HEK293T (cell line): ENCODE measurements around the gene LRRC61.

Experiments
- CTCF ChIA-PET: fragments of 350-600 bp; formaldehyde crosslinking; extraction: SDS; loops from one replicate; lab custom pipeline; 2021; ENCODE audit warnings: antibody characterized with exemption, inconsistent platforms; lab: Yijun Ruan, JAX
- POLR2A ChIA-PET: fragments of 350-600 bp; formaldehyde crosslinking; extraction: SDS; loops from one replicate; lab custom pipeline; 2020; ENCODE audit warnings: antibody characterized with exemption, inconsistent platforms; lab: Yijun Ruan, JAX
- DNase-seq: peaks from one replicate; pipeline ENCODE4 v3.0.0; 2012; ENCODE audit warnings: mixed read lengths; ENCODE audit errors: extremely low spot score
- ARNT ChIP-seq: fragments of 450-650 bp; IDR thresholded peaks from 2 replicates; pipeline ENCODE4 v1.6.1; 2017; ENCODE audit warnings: mild to moderate bottlenecking
- BHLHE40 ChIP-seq: fragments of 450-650 bp; IDR thresholded peaks from 2 replicates; pipeline ENCODE4 v1.6.1; 2016; ENCODE audit warnings: mild to moderate bottlenecking, moderate library complexity, borderline replicate concordance
- CTBP1 ChIP-seq: fragments of 450-650 bp; IDR thresholded peaks from 2 replicates; pipeline ENCODE4 v1.6.1; 2016; ENCODE audit warnings: borderline replicate concordance
- ELF4 ChIP-seq: fragments of 450-650 bp; IDR thresholded peaks from 2 replicates; pipeline ENCODE4 v1.6.1; 2017; ENCODE audit warnings: antibody characterized with exemption
- FOXA1 ChIP-seq: fragments of 450-650 bp; IDR thresholded peaks from 2 replicates; pipeline ENCODE4 v1.6.1; 2016; ENCODE audit warnings: mild to moderate bottlenecking
- FOXK2 ChIP-seq: fragments of 450-650 bp; IDR thresholded peaks from 2 replicates; pipeline ENCODE4 v1.6.1; 2016; ENCODE audit warnings: mild to moderate bottlenecking
- FOXM1 ChIP-seq: fragments of 450-650 bp; IDR thresholded peaks from 2 replicates; pipeline ENCODE4 v1.6.1; 2017; ENCODE audit warnings: mild to moderate bottlenecking, borderline replicate concordance
- HDGF ChIP-seq: fragments of 450-650 bp; IDR thresholded peaks from 2 replicates; pipeline ENCODE4 v1.6.1; 2017; ENCODE audit warnings: antibody characterized with exemption, borderline replicate concordance
- L3MBTL2 ChIP-seq: fragments of 450-650 bp; conservative IDR thresholded peaks from 2 replicates; pipeline ENCODE4 v1.6.1; 2016; ENCODE audit warnings: mild to moderate bottlenecking
- LEF1 ChIP-seq: fragments of 450-650 bp; IDR thresholded peaks from 2 replicates; pipeline ENCODE4 v1.6.1; 2017; ENCODE audit warnings: mild to moderate bottlenecking, borderline replicate concordance
- NFRKB ChIP-seq: fragments of 450-650 bp; IDR thresholded peaks from 2 replicates; pipeline ENCODE4 v1.6.1; 2016; ENCODE audit warnings: mild to moderate bottlenecking, moderate library complexity
- PKNOX1 ChIP-seq: fragments of 450-650 bp; IDR thresholded peaks from 2 replicates; pipeline ENCODE4 v1.6.1; 2016
- SP1 ChIP-seq: fragments of 450-650 bp; IDR thresholded peaks from 2 replicates; pipeline ENCODE4 v1.6.1; 2017
- SUZ12 ChIP-seq: fragments of 450-650 bp; IDR thresholded peaks from 2 replicates; pipeline ENCODE4 v1.6.1; 2016; ENCODE audit warnings: mild to moderate bottlenecking
- TARDBP ChIP-seq: fragments of 450-650 bp; IDR thresholded peaks from 2 replicates; pipeline ENCODE4 v1.6.1; 2016
- ZNF384 ChIP-seq: fragments of 450-650 bp; IDR thresholded peaks from 2 replicates; pipeline ENCODE4 v1.6.1; 2016

Gene LRRC61

DNA sequence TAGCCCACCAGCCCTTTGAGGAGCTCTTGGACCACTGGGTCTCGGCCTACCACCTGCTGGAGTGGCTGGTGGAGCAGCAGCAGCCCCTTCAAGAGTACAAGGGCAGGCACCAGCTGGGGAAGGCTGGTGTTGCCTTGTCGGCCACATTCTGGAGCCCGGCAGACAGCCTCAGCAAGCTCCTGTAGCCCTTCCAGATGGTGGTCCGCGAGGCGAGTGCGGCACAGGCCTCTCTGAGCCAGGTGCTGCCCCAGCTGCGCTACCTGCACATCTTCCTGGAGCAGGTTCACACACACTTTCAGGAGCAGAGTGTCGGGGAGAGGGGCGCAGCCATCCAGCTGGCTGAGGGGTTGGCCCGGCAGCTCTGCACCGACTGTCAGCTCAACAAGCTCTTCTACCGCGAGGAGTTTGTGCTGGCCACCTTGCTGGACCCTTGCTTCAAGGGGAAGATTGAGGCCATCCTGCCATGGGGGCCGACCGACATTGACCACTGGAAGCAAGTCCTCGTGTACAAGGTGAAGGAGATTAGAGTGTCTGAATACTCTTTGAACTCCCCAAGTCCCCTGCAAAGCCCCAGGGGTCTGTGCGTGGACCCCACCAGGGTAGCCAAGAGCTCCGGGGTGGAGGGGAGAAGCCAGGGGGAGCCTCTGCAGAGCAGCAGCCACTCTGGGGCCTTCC lies 7.2 kb downstream of the LRRC61 start:
- no peak for DNase-seq
- ChIA-PET CTCF (no interaction called here), POLR2A (no interaction called here)
- TF ChIP-seq ARNT (no peak), ELF4 (no peak), NFRKB (no peak), SUZ12 (no peak), L3MBTL2 (no peak), LEF1 (no peak)

GRCh38 chr7:150332852-150333635 lies 9.9 kb downstream of the LRRC61 start:
- peak; percentile 6 for DNase-seq
- ChIA-PET CTCF (no interaction called here), POLR2A (interaction anchor here (1.9 kb wide), 1 partner anchor 10 kb away, joined by 5 read pairs; the partner anchor contains the start of genes ACTR3C and LRRC61)
- TF ChIP-seq LEF1 (no peak), L3MBTL2 (no peak), FOXM1 (no peak), TARDBP (no peak), FOXA1 (no peak), NFRKB (no peak), ELF4 (no peak), CTBP1 (no peak), PKNOX1 (no peak), HDGF (no peak), FOXK2 (no peak)

- ChIA-PET POLR2A (no interaction called here), CTCF (no interaction called here)
- DNase-seq = no peak
Measured at GRCh38 chr7:150333659-150334058, 10.5 kb downstream of the LRRC61 start.

GRCh38 chr7:150334108-150334507 lies 11.0 kb downstream of the LRRC61 start:
- no peak for TF ChIP-seq CTBP1
- TF ChIP-seq FOXK2 = no peak
- no peak for TF ChIP-seq L3MBTL2
- no peak for TF ChIP-seq HDGF
- TF ChIP-seq SP1 = no peak

More at GRCh38 chr7:150333659-150334058, 10.5 kb downstream of the LRRC61 start:
- TF ChIP-seq NFRKB (no peak), CTBP1 (no peak), FOXM1 (no peak), TARDBP (no peak), FOXA1 (no peak), FOXK2 (no peak), PKNOX1 (no peak), LEF1 (no peak)

GRCh38 chr7:150335108-150335773 lies 12.1 kb downstream of the LRRC61 start:
- no peak for TF ChIP-seq BHLHE40
- TF ChIP-seq SUZ12 = no peak
- TF ChIP-seq FOXA1 = no peak
- no peak for TF ChIP-seq ELF4
- TF ChIP-seq ARNT = no peak
- TF ChIP-seq FOXM1 = no peak
- TF ChIP-seq NFRKB = no peak
- TF ChIP-seq FOXK2 = no peak
- no peak for TF ChIP-seq SP1
- TF ChIP-seq HDGF = no peak
- TF ChIP-seq LEF1 = no peak
- TF ChIP-seq L3MBTL2 = no peak
- no peak for TF ChIP-seq CTBP1
- no peak for TF ChIP-seq TARDBP
- TF ChIP-seq PKNOX1 = no peak
- no peak for TF ChIP-seq ZNF384
- POLR2A ChIA-PET = interaction anchor here (0.5 to 1.5 kb wide), 4 partner anchors 12 to 43 kb away, joined by 3 to 7 read pairs (median 4); partner anchors contain the start of genes ACTR3C and LRRC61
- CTCF ChIA-PET = no interaction called here
- DNase-seq = no peak

More at GRCh38 chr7:150334108-150334507, 11.0 kb downstream of the LRRC61 start:
- no peak for DNase-seq
- ChIA-PET POLR2A (interaction anchor here (1.5 kb wide), 1 partner anchor 14 kb away, joined by 4 read pairs; no protein-coding TSS in a partner anchor), CTCF (no interaction called here)

GRCh38 chr7:150335774-150336112 lies 12.6 kb downstream of the LRRC61 start:
- no peak for DNase-seq
- ChIA-PET POLR2A (interaction anchor here (1.2 to 1.3 kb wide), 2 partner anchors 12 to 43 kb away, joined by 5 to 7 read pairs; partner anchors contain the start of genes ACTR3C and LRRC61), CTCF (no interaction called here)
- TF ChIP-seq LEF1 (no peak), PKNOX1 (no peak), HDGF (no peak), ELF4 (no peak), NFRKB (no peak), TARDBP (no peak), ARNT (no peak), FOXK2 (no peak), SUZ12 (no peak), FOXA1 (no peak), FOXM1 (no peak), CTBP1 (no peak)
